Keratinocyte (primary cell): Measurements from ENCODE around the gene ASS1. TPM values are rescaled to one million over a fixed set of nuclear protein-coding genes. Genes with fewer than 3 reads are reported as not detected.

Experiments
- DNase-seq: peaks from one replicate; pipeline ENCODE4 v3.0.0-alpha.2; 2011; ENCODE audit warnings: low read depth, missing footprints, low spot score
- FAIRE-seq: peaks from 2 replicates; lab custom pipeline; 2011; peaks lifted over from hg19 to GRCh38; lab: Jason Lieb, UNC
- H2AFZ ChIP-seq: 2 replicates; pipeline ENCODE4 v1.6.0; 2012; ENCODE audit warnings: low read length, control low read depth, inconsistent platforms; ENCODE audit not compliant: control insufficient read depth
- H3K27ac ChIP-seq: 2 replicates; pipeline ENCODE4 v1.5.1; 2011; ENCODE audit warnings: low read length; ENCODE audit not compliant: control insufficient read depth, insufficient read depth
- H3K27me3 ChIP-seq: 3 replicates; pipeline ENCODE4 v1.6.0; 2011; ENCODE audit warnings: low read length; ENCODE audit not compliant: control insufficient read depth, insufficient read depth; ENCODE audit errors: extremely low read depth
- H3K36me3 ChIP-seq, 2 experiments: 2 replicates in 1 of 2; 3 replicates in 1 of 2; pipeline ENCODE4 v1.5.1; 2011; ENCODE audit warnings: low read length in 2 of 2, mild to moderate bottlenecking in 1 of 2; ENCODE audit not compliant: control insufficient read depth in 2 of 2, insufficient read depth in 2 of 2; ENCODE audit errors: extremely low read depth in 1 of 2
- H3K4me1 ChIP-seq: 3 replicates; pipeline ENCODE4 v1.5.1; 2011; ENCODE audit warnings: low read length; ENCODE audit not compliant: control insufficient read depth, insufficient read depth; ENCODE audit errors: extremely low read depth
- H3K4me2 ChIP-seq: 3 replicates; pipeline ENCODE4 v1.6.0; 2011; ENCODE audit warnings: low read depth, low read length; ENCODE audit not compliant: control insufficient read depth, insufficient read depth; ENCODE audit errors: extremely low read depth
- H3K4me3 ChIP-seq, 3 experiments: fragments of 200-600 bp in 1 of 3; sonication (generic) in 1 of 3; 2 replicates in 2 of 3; 3 replicates in 1 of 3; pipeline ENCODE4 v1.5.1; 2011 to 2016; ENCODE audit warnings: low read length in 3 of 3, mild to moderate bottlenecking in 3 of 3, control low read depth in 2 of 3, inconsistent platforms in 1 of 3, low read depth in 1 of 3, mixed read lengths in 1 of 3, mixed run types in 1 of 3, moderate library complexity in 1 of 3; ENCODE audit not compliant: control insufficient read depth in 2 of 3, insufficient read depth in 2 of 3; ENCODE audit errors: extremely low read depth in 1 of 3
- H3K79me2 ChIP-seq: 2 replicates; pipeline ENCODE4 v1.6.0; 2012; ENCODE audit warnings: low read length; ENCODE audit not compliant: control insufficient read depth, insufficient read depth
- H3K9ac ChIP-seq: 3 replicates; pipeline ENCODE4 v1.6.0; 2011; ENCODE audit warnings: low read length; ENCODE audit not compliant: control insufficient read depth, insufficient read depth; ENCODE audit errors: extremely low read depth
- H3K9me1 ChIP-seq: 3 replicates; pipeline ENCODE4 v1.6.0; 2011; ENCODE audit warnings: low read length; ENCODE audit not compliant: control insufficient read depth, insufficient read depth; ENCODE audit errors: extremely low read depth
- H3K9me3 ChIP-seq: 2 replicates; pipeline ENCODE4 v1.5.1; 2012; ENCODE audit warnings: low read depth, low read length; ENCODE audit not compliant: control insufficient read depth
- H4K20me1 ChIP-seq: 3 replicates; pipeline ENCODE4 v1.6.0; 2011; ENCODE audit warnings: low read length; ENCODE audit not compliant: control insufficient read depth, insufficient read depth; ENCODE audit errors: extremely low read depth
- EZH2 ChIP-seq: IDR thresholded peaks from one replicate; pipeline ENCODE4 v1.6.1; 2012; ENCODE audit warnings: inconsistent platforms, mild to moderate bottlenecking, low read length, moderate library complexity
- dilution Hi-C: fragments of 300-500 bp; cut with MboI; formaldehyde crosslinking; loops from one replicate; pipeline ENCODE4 v1.7.0; 2020; ENCODE audit warnings: low sequenced_read_pairs; ENCODE audit not compliant: extremely low pct_ligation_motif_present
- polyA plus RNA-seq, 5 experiments: library from polyadenylated mRNA; depleted of rRNA in 3 of 5; stranded (reverse) in 3 of 5; stranded (forward) in 1 of 5; unstranded in 1 of 5; fragments of >200 nt; gene quantifications; 1 replicate in 1 of 5; 2 replicates in 3 of 5; 3 replicates in 1 of 5; pipeline versions ENCODE4 v1.2.1 to v1.2.3, GENCODE V29; 2011 to 2012; ENCODE audit warnings: missing spikeins in 2 of 5, low read depth in 1 of 5, low replicate concordance in 1 of 5
- TF ChIP-seq, protein P1 (sequence below), 3 experiments: IDR thresholded peaks in 1 of 3; conservative IDR thresholded peaks in 1 of 3; optimal IDR thresholded peaks in 1 of 3; 2 replicates in 2 of 3; 3 replicates in 1 of 3; pipeline versions ENCODE3 to v1.5.1; 2011; ENCODE audit warnings: low read length in 3 of 3, mild to moderate bottlenecking in 3 of 3, moderate library complexity in 2 of 3, control low read depth in 1 of 3, inconsistent platforms in 1 of 3; ENCODE audit not compliant: insufficient read depth in 2 of 3; ENCODE audit errors: extremely low read depth in 1 of 3

Gene ASS1
- polyA plus RNA-seq, 1 donor (not counting 4 experiments of a cell fraction or from before 2014, with no cell fraction given) = 52.4 TPM

- Histone ChIP-seq H2AFZ (no peak overlapping the region), H3K9ac (no peak overlapping the region), H3K4me3 (no peak overlapping the region), H4K20me1 (no peaks in the 10 kb centered on the region), H3K4me2 (no peak overlapping the region), H3K9me3 (no peaks in the 10 kb centered on the region), H3K36me3 (no peaks in the 10 kb centered on the region), H3K27ac (no peak overlapping the region), H3K9me1 (no peaks in the 10 kb centered on the region), H3K27me3 (peaks cover 3% of the 10 kb centered on the region), H3K4me1 (no peaks in the 10 kb centered on the region), H3K79me2 (no peaks in the 10 kb centered on the region)
- dilution Hi-C loops = no loop called here
- FAIRE-seq (no peak), DNase-seq (no peak)
- TF ChIP-seq, protein P1, sequence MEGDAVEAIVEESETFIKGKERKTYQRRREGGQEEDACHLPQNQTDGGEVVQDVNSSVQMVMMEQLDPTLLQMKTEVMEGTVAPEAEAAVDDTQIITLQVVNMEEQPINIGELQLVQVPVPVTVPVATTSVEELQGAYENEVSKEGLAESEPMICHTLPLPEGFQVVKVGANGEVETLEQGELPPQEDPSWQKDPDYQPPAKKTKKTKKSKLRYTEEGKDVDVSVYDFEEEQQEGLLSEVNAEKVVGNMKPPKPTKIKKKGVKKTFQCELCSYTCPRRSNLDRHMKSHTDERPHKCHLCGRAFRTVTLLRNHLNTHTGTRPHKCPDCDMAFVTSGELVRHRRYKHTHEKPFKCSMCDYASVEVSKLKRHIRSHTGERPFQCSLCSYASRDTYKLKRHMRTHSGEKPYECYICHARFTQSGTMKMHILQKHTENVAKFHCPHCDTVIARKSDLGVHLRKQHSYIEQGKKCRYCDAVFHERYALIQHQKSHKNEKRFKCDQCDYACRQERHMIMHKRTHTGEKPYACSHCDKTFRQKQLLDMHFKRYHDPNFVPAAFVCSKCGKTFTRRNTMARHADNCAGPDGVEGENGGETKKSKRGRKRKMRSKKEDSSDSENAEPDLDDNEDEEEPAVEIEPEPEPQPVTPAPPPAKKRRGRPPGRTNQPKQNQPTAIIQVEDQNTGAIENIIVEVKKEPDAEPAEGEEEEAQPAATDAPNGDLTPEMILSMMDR (optimal IDR thresholded peaks at IDR 0.05 in 1 of 3, IDR thresholded peaks at IDR 0.05 in 1 of 3, conservative IDR thresholded peaks at IDR 0.05 in 1 of 3; ENCODE audit: extremely low read depth in 1 of 3, insufficient read depth in 2 of 3, low read length in 3 of 3) = no peak
- no peak for TF ChIP-seq EZH2
Observed at GRCh38 chr9:130470950-130471349, 26.2 kb downstream of the ASS1 start.

GRCh38 chr9:130471411-130472183 is 26.8 kb downstream of the ASS1 start:
- Histone ChIP-seq H4K20me1 (no peaks in the 10 kb centered on the region), H3K36me3 (no peaks in the 10 kb centered on the region), H3K27me3 (peaks cover 3% of the 10 kb centered on the region), H3K9ac (no peak overlapping the region), H3K9me3 (no peaks in the 10 kb centered on the region), H2AFZ (no peak overlapping the region), H3K9me1 (no peaks in the 10 kb centered on the region), H3K4me2 (no peak overlapping the region), H3K4me3 (no peak overlapping the region), H3K27ac (no peak overlapping the region), H3K79me2 (no peaks in the 10 kb centered on the region), H3K4me1 (no peaks in the 10 kb centered on the region)
- dilution Hi-C loops = no loop called here
- TF ChIP-seq EZH2 = no peak
- TF ChIP-seq, protein P1 (optimal IDR thresholded peaks at IDR 0.05 in 1 of 3, IDR thresholded peaks at IDR 0.05 in 1 of 3, conservative IDR thresholded peaks at IDR 0.05 in 1 of 3; ENCODE audit: extremely low read depth in 1 of 3, insufficient read depth in 2 of 3, low read length in 3 of 3) = no peak
- DNase-seq (no peak), FAIRE-seq (no peak)
